Calu3 (cell line): Measurements from ENCODE around the gene CELF4. TPM values are rescaled to one million over a fixed set of nuclear protein-coding genes. Genes with fewer than 3 reads are reported as not detected.

Source experiments
- BruUV-seq: library from RNA; stranded (reverse); fragments of 400-500 nt; replicated peaks from 2 replicates; lab custom pipeline; 2021; lab: Mats Ljungman, UMichigan
- CTCF ChIA-PET: fragments of 300-600 bp; sonication (Branson Sonifier 250); formaldehyde crosslinking; loops from one replicate; lab custom pipeline; 2022; ENCODE audit warnings: antibody characterized with exemption; lab: Charles Lee
- DNase-seq: peaks from one replicate; pipeline ENCODE4 v3.0.0; 2022
- H3K27ac Mint-ChIP-seq: one replicate; pipeline ENCODE4 v1.8.0; 2022; ENCODE audit warnings: mixed read lengths; ENCODE audit not compliant: unreplicated experiment
- H3K27me3 Mint-ChIP-seq: one replicate; pipeline ENCODE4 v1.8.0; 2022; ENCODE audit warnings: mixed read lengths; ENCODE audit not compliant: unreplicated experiment
- H3K36me3 Mint-ChIP-seq: one replicate; pipeline ENCODE4 v1.8.0; 2022; ENCODE audit warnings: mild to moderate bottlenecking, moderate library complexity, mixed read lengths; ENCODE audit not compliant: insufficient read depth, unreplicated experiment
- H3K4me1 Mint-ChIP-seq: one replicate; pipeline ENCODE4 v1.8.0; 2022; ENCODE audit warnings: mild to moderate bottlenecking, low read depth, mixed read lengths; ENCODE audit not compliant: unreplicated experiment
- H3K4me3 Mint-ChIP-seq: one replicate; pipeline ENCODE4 v1.8.0; 2022; ENCODE audit warnings: mild to moderate bottlenecking, low read depth, moderate library complexity, mixed read lengths; ENCODE audit not compliant: unreplicated experiment
- H3K9me3 Mint-ChIP-seq: one replicate; pipeline ENCODE4 v1.8.0; 2022; ENCODE audit warnings: low read depth, mixed read lengths; ENCODE audit not compliant: unreplicated experiment
- intact Hi-C: fragments of 100-400 bp; cut with micrococcal nuclease; formaldehyde crosslinking; loops from one replicate; pipeline ENCODE4 v1.10.0; 2022; ENCODE audit not compliant: unreplicated experiment
- total RNA-seq: library from RNA; stranded (reverse); gene quantifications from 2 replicates; pipeline ENCODE4 v1.2.3, GENCODE V29; 2022
- TF ChIP-seq, protein P1 (sequence below): fragments of 200-600 bp; IDR thresholded peaks from one replicate; pipeline ENCODE4 v1.8.0; 2022; ENCODE audit warnings: antibody characterized with exemption; ENCODE audit not compliant: unreplicated experiment

CELF4 gene
- total RNA-seq, 1 experiment from 2014 or later: 7.8 TPM

DNA sequence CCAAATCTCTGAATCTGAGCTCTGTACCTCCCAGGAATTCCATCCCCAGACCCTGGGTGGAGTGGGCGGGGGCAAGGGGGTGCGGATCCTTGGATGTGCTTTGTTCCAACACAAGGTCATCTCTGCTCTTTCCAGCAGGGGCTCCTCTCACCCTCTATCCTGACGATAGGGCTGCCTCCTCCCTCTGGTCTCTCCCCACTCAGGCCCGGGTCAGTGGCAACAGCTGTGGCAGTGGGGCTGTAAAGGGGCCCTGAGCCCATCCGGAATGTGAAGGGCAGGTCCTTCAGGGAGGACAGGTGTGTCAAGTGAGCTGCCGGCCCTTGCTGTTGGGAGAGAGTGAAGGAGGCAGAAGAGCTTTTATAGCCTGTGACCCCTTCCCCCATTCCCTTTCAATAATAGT is 167.8 kb downstream of the CELF4 start:
- CTCF ChIA-PET: interaction anchor here (0.6 kb wide), 1 partner anchor 79 kb away, joined by 3 read pairs; no protein-coding TSS in a partner anchor
- Mint-ChIP-seq H3K27me3 (peaks cover 95% of the 10 kb centered on the region), H3K36me3 (no peaks in the 10 kb centered on the region), H3K4me3 (no peak overlapping the region), H3K9me3 (no peaks in the 10 kb centered on the region), H3K4me1 (no peaks in the 10 kb centered on the region), H3K27ac (no peak overlapping the region)
- no peak for DNase-seq
- TF ChIP-seq, protein P1, sequence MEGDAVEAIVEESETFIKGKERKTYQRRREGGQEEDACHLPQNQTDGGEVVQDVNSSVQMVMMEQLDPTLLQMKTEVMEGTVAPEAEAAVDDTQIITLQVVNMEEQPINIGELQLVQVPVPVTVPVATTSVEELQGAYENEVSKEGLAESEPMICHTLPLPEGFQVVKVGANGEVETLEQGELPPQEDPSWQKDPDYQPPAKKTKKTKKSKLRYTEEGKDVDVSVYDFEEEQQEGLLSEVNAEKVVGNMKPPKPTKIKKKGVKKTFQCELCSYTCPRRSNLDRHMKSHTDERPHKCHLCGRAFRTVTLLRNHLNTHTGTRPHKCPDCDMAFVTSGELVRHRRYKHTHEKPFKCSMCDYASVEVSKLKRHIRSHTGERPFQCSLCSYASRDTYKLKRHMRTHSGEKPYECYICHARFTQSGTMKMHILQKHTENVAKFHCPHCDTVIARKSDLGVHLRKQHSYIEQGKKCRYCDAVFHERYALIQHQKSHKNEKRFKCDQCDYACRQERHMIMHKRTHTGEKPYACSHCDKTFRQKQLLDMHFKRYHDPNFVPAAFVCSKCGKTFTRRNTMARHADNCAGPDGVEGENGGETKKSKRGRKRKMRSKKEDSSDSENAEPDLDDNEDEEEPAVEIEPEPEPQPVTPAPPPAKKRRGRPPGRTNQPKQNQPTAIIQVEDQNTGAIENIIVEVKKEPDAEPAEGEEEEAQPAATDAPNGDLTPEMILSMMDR: no peak
- BruUV-seq: no TSS peak
- intact Hi-C loops: no loop called here

DNA sequence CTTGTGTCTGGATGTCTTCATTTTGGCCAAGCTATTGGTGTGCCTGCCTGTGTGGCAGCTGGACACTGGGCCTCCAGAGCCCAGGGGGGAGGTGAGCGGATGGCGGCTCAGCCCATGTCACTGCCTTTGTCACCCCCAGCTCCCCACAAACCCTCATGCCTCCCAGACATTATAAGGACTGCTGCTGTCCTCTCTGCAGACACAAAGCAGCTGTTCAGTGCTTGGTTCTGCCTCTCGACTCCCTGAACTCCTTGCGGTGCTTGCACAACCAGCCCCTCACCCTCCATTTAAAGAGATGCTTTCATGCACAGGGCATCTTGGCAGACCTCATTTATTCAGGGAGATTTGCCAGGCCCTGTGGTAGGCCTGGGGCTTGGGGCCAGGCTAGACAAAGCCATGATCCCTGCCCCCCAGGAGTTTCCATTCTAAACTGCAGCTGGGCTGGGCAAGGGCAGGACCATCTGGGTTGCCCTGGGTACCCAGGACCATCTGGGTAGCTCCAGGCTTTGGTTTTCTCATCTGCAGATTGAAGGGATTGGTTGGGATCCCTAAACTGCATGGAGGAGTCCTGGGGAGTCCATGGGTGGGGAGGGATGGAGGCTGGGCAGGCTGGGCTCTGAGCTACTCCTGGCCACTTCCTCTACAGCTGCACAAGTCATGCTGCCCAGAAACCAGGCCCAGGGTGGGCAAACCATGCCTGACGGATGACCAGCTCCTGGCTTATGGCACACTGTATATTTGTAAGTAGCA is 168.5 kb downstream of the CELF4 start:
- no peaks in the 10 kb centered on the region for H3K4me1 Mint-ChIP-seq
- H3K27me3 Mint-ChIP-seq: peaks cover 95% of the 10 kb centered on the region
- TF ChIP-seq, protein P1: no peak
- H3K36me3 Mint-ChIP-seq: no peaks in the 10 kb centered on the region
- no peak overlapping the region for H3K4me3 Mint-ChIP-seq
- BruUV-seq: no TSS peak
- DNase-seq: no peak
- intact Hi-C loops: no loop called here
- CTCF ChIA-PET: no interaction called here
- H3K9me3 Mint-ChIP-seq: no peaks in the 10 kb centered on the region
- H3K27ac Mint-ChIP-seq: no peak overlapping the region

DNA sequence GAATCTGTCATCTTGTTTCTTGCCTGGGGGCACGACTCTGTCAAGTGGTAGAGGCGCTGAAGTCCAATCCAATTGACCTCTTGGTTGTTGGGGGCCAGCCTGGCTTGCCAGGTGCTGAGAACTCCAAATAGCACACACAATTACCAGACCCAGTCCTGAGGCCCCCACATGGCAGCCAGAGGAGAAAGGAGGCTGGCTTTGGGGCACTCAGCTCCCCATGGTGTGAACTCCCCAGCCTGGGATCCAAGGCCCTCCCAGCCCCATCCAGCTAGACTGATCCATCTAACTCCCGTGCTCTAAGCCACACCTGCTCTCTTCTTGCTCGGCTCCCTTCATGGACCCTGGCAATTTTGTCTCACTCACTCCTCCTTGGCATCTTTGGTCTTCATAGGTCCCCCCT is 170.0 kb downstream of the CELF4 start:
- intact Hi-C loops: no loop called here

DNA sequence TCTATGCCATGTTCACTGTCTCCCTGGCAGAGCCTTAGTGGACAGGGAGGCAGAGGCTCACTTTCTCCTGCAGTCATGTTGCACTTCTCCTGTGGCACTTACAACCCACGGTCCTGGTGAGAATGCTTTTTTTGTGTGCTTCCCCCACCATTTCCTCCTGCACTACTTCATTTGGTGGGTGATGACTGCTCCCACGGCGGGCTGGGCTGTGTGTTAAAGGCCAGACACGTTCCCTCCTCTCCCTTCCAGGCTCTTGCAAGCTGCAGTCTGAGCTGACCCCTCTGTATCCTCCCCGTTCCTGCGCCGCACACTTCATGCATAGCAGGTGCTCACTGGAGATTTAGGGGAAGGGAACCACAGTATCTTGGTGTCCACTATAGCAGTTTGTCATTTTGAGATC is 170.5 kb downstream of the CELF4 start:
- no TSS peak for BruUV-seq
- no peaks in the 10 kb centered on the region for H3K4me1 Mint-ChIP-seq
- intact Hi-C loops: no loop called here
- TF ChIP-seq, protein P1: no peak
- no peaks in the 10 kb centered on the region for H3K36me3 Mint-ChIP-seq
- CTCF ChIA-PET: no interaction called here
- no peak for DNase-seq
- peaks cover 97% of the 10 kb centered on the region for H3K27me3 Mint-ChIP-seq
- H3K27ac Mint-ChIP-seq: no peak overlapping the region
- H3K4me3 Mint-ChIP-seq: no peak overlapping the region
- no peaks in the 10 kb centered on the region for H3K9me3 Mint-ChIP-seq

More for the DNA sequence above, 170.0 kb downstream of the CELF4 start:
- Mint-ChIP-seq H3K4me3 (no peak overlapping the region), H3K9me3 (no peaks in the 10 kb centered on the region), H3K4me1 (no peaks in the 10 kb centered on the region), H3K36me3 (no peaks in the 10 kb centered on the region), H3K27me3 (peaks cover 97% of the 10 kb centered on the region), H3K27ac (no peak overlapping the region)
- CTCF ChIA-PET: no interaction called here
- no peak for DNase-seq
- TF ChIP-seq, protein P1: no peak
- BruUV-seq: no TSS peak
